ENCODE results near the gene SLIT3. TPM values are rescaled to one million over a fixed set of nuclear protein-coding genes. Genes with fewer than 3 reads are reported as not detected.
"Not testable (repeated sequence)": the region's sequence is repeated elsewhere in the genome, so short reads cannot be mapped to it uniquely, and the experiment has no call there.

Gene SLIT3
- total and polyA plus RNA-seq, 2 donors from 2014 or later = 14.5 to 54.1 TPM

GRCh38 chr5:168637281-168637680 lies 663.7 kb downstream of the SLIT3 start:
- H3K4me3 ChIP-seq (ENCODE audit: low read length in 3 of 3) = no peak overlapping the region
- H3K9me3 ChIP-seq (ENCODE audit: control insufficient read depth in 2 of 3, insufficient read depth in 1 of 3, low read length in 3 of 3) = no peaks in the 10 kb centered on the region
- TF ChIP-seq CTCF (IDR thresholded peaks at IDR 0.05; ENCODE audit: borderline replicate concordance, extremely low read depth, insufficient read depth) = no peak
- no peaks in the 10 kb centered on the region for H3K4me1 ChIP-seq (ENCODE audit: control insufficient read depth in 2 of 3, insufficient read depth in 2 of 3, low read depth in 1 of 3, low read length in 3 of 3)
- DNase-seq (peak in 1 of 5 donors; percentile 34), FAIRE-seq (no peak)
- H3K9ac ChIP-seq (ENCODE audit: low read length in 3 of 3) = no peak overlapping the region
- no peaks in the 10 kb centered on the region for H3K36me3 ChIP-seq (ENCODE audit: control insufficient read depth in 2 of 3, insufficient read depth in 3 of 3, low read length in 3 of 3)
- no peak overlapping the region for H3K27ac ChIP-seq (ENCODE audit: low read depth in 2 of 2, low read length in 2 of 2)
- H3K27me3 ChIP-seq (ENCODE audit: control insufficient read depth, insufficient read depth, low read length) = no peaks in the 10 kb centered on the region
- intact Hi-C loops (cut with DNase I) = no loop called here

GRCh38 chr5:168630958-168631357 lies 670.0 kb downstream of the SLIT3 start:
- H3K4me3 ChIP-seq (ENCODE audit: low read length in 3 of 3); H3K36me3 ChIP-seq (ENCODE audit: control insufficient read depth in 2 of 3, insufficient read depth in 3 of 3, low read length in 3 of 3); FAIRE-seq; H3K27me3 ChIP-seq (ENCODE audit: control insufficient read depth, insufficient read depth, low read length); DNase-seq; H3K27ac ChIP-seq (ENCODE audit: low read depth in 2 of 2, low read length in 2 of 2); H3K9ac ChIP-seq (ENCODE audit: low read length in 3 of 3); H3K9me3 ChIP-seq (ENCODE audit: control insufficient read depth in 2 of 3, insufficient read depth in 1 of 3, low read length in 3 of 3); intact Hi-C loops (cut with DNase I); H3K4me1 ChIP-seq (ENCODE audit: control insufficient read depth in 2 of 3, insufficient read depth in 2 of 3, low read depth in 1 of 3, low read length in 3 of 3): not testable (repeated sequence)

GRCh38 chr5:168624850-168625364 lies 676.0 kb downstream of the SLIT3 start:
- no peaks in the 10 kb centered on the region for H3K27me3 ChIP-seq (ENCODE audit: control insufficient read depth, insufficient read depth, low read length)
- FAIRE-seq (no peak), DNase-seq (no peak)
- H3K9ac ChIP-seq (ENCODE audit: low read length in 3 of 3) = no peak overlapping the region
- no peaks in the 10 kb centered on the region for H3K9me3 ChIP-seq (ENCODE audit: control insufficient read depth in 2 of 3, insufficient read depth in 1 of 3, low read length in 3 of 3)
- no peaks in the 10 kb centered on the region for H3K4me1 ChIP-seq (ENCODE audit: control insufficient read depth in 2 of 3, insufficient read depth in 2 of 3, low read depth in 1 of 3, low read length in 3 of 3)
- no peak for TF ChIP-seq CTCF (IDR thresholded peaks at IDR 0.05; ENCODE audit: borderline replicate concordance, extremely low read depth, insufficient read depth)
- no peak overlapping the region for H3K27ac ChIP-seq (ENCODE audit: low read depth in 2 of 2, low read length in 2 of 2)
- H3K36me3 ChIP-seq (ENCODE audit: control insufficient read depth in 2 of 3, insufficient read depth in 3 of 3, low read length in 3 of 3) = no peaks in the 10 kb centered on the region
- intact Hi-C loops (cut with DNase I) = no loop called here
- no peak overlapping the region for H3K4me3 ChIP-seq (ENCODE audit: low read length in 3 of 3)

GRCh38 chr5:168620807-168621206 lies 680.1 kb downstream of the SLIT3 start:
- FAIRE-seq (no peak), DNase-seq (no peak)
- Histone ChIP-seq H3K9me3 (ENCODE audit: control insufficient read depth in 2 of 3, insufficient read depth in 1 of 3, low read length in 3 of 3) (no peaks in the 10 kb centered on the region), H3K27me3 (ENCODE audit: control insufficient read depth, insufficient read depth, low read length) (no peaks in the 10 kb centered on the region), H3K9ac (ENCODE audit: low read length in 3 of 3) (no peak overlapping the region), H3K27ac (ENCODE audit: low read depth in 2 of 2, low read length in 2 of 2) (no peak overlapping the region), H3K4me1 (ENCODE audit: control insufficient read depth in 2 of 3, insufficient read depth in 2 of 3, low read depth in 1 of 3, low read length in 3 of 3) (no peaks in the 10 kb centered on the region), H3K36me3 (ENCODE audit: control insufficient read depth in 2 of 3, insufficient read depth in 3 of 3, low read length in 3 of 3) (no peaks in the 10 kb centered on the region), H3K4me3 (ENCODE audit: low read length in 3 of 3) (no peak overlapping the region)
- no peak for TF ChIP-seq CTCF (IDR thresholded peaks at IDR 0.05; ENCODE audit: borderline replicate concordance, extremely low read depth, insufficient read depth)
- intact Hi-C loops (cut with DNase I) = no loop called here
